Natural killer cell treated with Interleukin-12 subunit alpha and Interleukin-12 subunit beta and Interleukin-15 and Interleukin-18, amount 100 ng/mL, for 72 hours (primary cell): Measurements from ENCODE around the gene MGME1. TPM values are rescaled to one million over a fixed set of nuclear protein-coding genes. Genes with fewer than 3 reads are reported as not detected.

ENCODE experiments used
- ATAC-seq, 2 donors: fragments of 150-1000 bp; cut with Tn5 transposase in 1 of 2; sonication (Bioruptor Pico), chemical (Tn5 transposase) in 1 of 2; 2 replicates each; pipeline ENCODE4 v1.10.0; 2021
- DNase-seq: peaks from one replicate; pipeline ENCODE4 v3.0.0; 2022; ENCODE audit warnings: low spot score
- H3K27ac Mint-ChIP-seq, 2 donors: 1 replicate in 1 of 2; 2 replicates in 1 of 2; pipeline ENCODE4 v1.8.0; 2022; ENCODE audit warnings: mixed read lengths in 2 of 2, mild to moderate bottlenecking in 1 of 2, moderate library complexity in 1 of 2
- H3K27me3 Mint-ChIP-seq, 2 donors: 1 replicate in 1 of 2; 2 replicates in 1 of 2; pipeline ENCODE4 v1.8.0; 2022; ENCODE audit warnings: mixed read lengths in 2 of 2
- H3K36me3 Mint-ChIP-seq: one replicate; pipeline ENCODE4 v1.8.0; 2022; ENCODE audit warnings: mixed read lengths
- H3K4me1 Mint-ChIP-seq, 2 donors: 1 replicate in 1 of 2; 2 replicates in 1 of 2; pipeline ENCODE4 v1.8.0; 2022; ENCODE audit warnings: low read depth in 2 of 2, mixed read lengths in 2 of 2, mild to moderate bottlenecking in 1 of 2
- H3K4me3 Mint-ChIP-seq: one replicate; pipeline ENCODE4 v1.8.0; 2022; ENCODE audit warnings: mixed read lengths
- H3K9me3 Mint-ChIP-seq: 2 replicates; pipeline ENCODE4 v1.8.0; 2022; ENCODE audit warnings: mixed read lengths
- total RNA-seq, 2 donors: library from RNA; stranded (reverse); gene quantifications; one replicate each; pipeline ENCODE4 v1.2.3, GENCODE V29; 2022

Gene MGME1
- total RNA-seq, 2 donors from 2014 or later, result 20.2 to 30.3 TPM

DNA sequence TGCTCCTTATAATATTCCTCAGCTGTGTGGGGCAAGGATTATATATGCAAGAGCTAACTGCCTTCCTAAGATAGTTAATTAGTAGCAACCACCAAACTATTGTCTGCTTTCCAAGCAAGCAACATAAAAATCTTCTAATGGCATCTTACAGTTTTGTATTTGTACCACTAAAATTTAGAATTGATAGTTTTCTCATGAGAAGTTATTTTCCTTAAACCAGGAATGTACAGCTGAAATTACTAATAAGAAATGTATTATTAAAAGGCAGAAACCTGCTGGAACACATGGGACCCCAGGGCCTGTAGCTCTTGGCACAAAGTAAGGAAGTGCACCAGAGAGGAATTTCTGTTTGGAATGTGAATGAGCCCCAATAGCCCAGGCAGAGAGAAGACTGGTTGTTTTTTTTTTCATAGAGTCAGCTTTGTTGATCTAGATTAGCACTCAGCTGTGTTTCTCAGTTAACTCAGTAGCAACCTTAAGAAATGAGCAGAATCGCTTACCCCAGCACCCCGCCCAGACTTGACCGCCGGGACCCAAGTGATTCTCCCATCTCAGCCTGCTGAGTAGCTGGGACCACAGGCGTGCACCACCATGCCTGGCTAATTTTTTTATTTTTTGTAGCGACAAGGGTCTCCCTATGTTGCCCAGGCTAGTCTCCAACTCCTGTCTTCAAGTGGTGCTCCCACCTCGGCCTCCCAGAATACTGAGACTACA lies 2.6 kb downstream of the MGME1 start:
- H3K27me3 Mint-ChIP-seq, result no peaks in the 10 kb centered on the region
- peak overlapping the region; percentile 97 to 99 for H3K27ac Mint-ChIP-seq
- peaks cover 26% of the 10 kb centered on the region for H3K36me3 Mint-ChIP-seq
- H3K9me3 Mint-ChIP-seq, result no peaks in the 10 kb centered on the region
- H3K4me3 Mint-ChIP-seq, result peak overlapping the region; percentile 98
- H3K4me1 Mint-ChIP-seq, result peaks cover 43 to 51% of the 10 kb centered on the region in 2 donors
- ATAC-seq (no peak), DNase-seq (no peak)

DNA sequence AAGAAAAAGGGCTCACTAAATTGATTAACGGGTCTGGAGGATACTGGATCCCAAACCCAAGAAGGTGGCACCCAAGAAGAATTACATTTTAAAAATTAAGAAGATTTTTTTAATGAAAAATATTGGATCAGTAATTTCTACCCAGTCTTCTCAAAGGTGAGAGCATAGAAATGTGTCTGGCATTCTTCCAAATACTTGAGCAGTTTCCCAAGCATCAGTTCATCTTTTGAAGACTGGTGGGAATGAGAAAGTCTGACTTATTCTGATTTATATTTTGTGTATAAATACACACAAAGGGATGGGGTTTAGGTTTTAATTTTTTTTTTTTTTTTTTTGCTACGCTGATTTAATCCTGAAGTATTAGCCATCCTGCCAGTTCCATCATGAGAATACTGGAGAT lies 3.3 kb downstream of the MGME1 start:
- DNase-seq (no peak), ATAC-seq (no peak)
- Mint-ChIP-seq H3K27me3 (no peaks in the 10 kb centered on the region), H3K9me3 (no peaks in the 10 kb centered on the region), H3K36me3 (peaks cover 19% of the 10 kb centered on the region), H3K4me3 (peak overlapping the region; percentile 98), H3K27ac (peak overlapping the region; percentile 97 to 99), H3K4me1 (peaks cover 38 to 44% of the 10 kb centered on the region in 2 donors)

DNA sequence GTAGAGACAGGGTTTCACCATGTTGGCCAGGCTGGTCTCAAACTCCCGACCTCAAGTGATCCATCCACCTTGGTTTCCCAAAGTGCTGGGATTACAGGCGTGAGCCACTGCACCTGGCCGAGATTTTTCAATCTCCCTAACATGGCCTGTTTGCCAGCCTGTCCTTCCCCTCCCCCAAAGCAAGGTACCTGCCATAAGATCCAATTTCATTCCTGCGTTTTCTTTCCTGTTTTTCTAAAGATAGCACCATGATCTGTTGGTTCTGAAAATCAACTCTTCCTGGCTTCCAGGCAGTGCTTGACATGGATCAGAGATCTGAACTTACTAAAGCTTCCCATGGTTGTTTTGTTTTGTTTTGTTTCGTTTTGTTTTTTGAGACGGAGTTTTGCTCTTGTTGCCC lies 7.5 kb downstream of the MGME1 start:
- DNase-seq (no peak), ATAC-seq (no peak)
- Mint-ChIP-seq H3K9me3 (no peaks in the 10 kb centered on the region), H3K36me3 (peaks cover 6% of the 10 kb centered on the region), H3K27me3 (no peaks in the 10 kb centered on the region), H3K4me3 (no peak overlapping the region), H3K4me1 (peaks cover 23% of the 10 kb centered on the region in 2 donors), H3K27ac (no peak overlapping the region)

DNA sequence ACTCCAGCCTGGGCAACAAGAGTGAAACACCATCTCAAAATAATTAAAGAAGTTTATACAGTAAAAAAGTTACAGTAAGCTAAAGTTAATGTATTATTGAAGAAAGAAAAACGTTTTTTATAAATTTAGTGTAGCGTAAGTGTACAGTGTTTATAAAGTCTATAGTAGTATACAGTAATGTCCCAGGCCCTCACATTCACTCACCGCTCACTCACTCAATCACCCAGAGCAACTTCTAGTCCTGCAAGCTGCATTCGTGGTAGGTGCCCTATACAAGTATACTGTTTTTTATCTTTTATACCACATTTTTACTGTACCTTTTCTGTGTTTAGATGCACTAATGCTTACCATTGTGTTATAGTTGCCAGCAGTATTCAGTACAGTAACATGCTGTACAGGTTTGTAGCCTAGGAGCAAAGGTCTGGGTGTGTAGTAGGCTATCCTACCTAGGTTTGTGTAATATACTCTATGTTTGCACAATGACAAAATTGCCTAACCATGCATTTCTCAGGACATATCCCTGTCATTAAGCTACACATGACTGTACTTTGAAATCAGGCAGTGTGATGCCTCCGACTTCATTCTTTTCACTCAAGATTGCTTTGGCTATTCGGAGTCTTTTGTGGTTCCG lies 16.7 kb downstream of the MGME1 start:
- ATAC-seq (no peak), DNase-seq (no peak)
- H3K27ac Mint-ChIP-seq, result no peak overlapping the region
- no peaks in the 10 kb centered on the region for H3K9me3 Mint-ChIP-seq
- H3K4me3 Mint-ChIP-seq, result no peak overlapping the region
- H3K36me3 Mint-ChIP-seq, result peaks cover 8% of the 10 kb centered on the region
- no peaks in the 10 kb centered on the region for H3K27me3 Mint-ChIP-seq
- H3K4me1 Mint-ChIP-seq, result peaks cover 3 to 6% of the 10 kb centered on the region in 2 donors

DNA sequence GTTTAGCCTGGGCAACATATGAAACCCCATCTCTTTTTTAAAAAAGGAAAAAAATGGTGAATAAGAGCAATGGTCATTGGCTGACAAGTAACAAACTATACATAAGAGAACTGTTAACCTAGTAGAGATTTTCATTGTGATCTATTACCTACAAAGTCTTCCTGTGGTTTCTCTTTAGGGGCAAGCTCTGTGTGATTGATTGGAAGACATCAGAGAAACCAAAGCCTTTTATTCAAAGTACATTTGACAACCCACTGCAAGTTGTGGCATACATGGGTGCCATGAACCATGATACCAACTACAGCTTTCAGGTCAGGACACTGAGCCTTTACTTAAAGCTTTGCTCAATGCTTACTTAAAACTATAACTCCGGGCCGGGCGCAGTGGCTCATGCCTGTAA lies 19.2 kb downstream of the MGME1 start:
- Mint-ChIP-seq H3K27ac (no peak overlapping the region), H3K27me3 (no peaks in the 10 kb centered on the region), H3K9me3 (no peaks in the 10 kb centered on the region), H3K4me3 (no peak overlapping the region), H3K4me1 (peaks cover 6 to 16% of the 10 kb centered on the region in 2 donors), H3K36me3 (peaks cover 5% of the 10 kb centered on the region)
- DNase-seq (no peak), ATAC-seq (no peak)

DNA sequence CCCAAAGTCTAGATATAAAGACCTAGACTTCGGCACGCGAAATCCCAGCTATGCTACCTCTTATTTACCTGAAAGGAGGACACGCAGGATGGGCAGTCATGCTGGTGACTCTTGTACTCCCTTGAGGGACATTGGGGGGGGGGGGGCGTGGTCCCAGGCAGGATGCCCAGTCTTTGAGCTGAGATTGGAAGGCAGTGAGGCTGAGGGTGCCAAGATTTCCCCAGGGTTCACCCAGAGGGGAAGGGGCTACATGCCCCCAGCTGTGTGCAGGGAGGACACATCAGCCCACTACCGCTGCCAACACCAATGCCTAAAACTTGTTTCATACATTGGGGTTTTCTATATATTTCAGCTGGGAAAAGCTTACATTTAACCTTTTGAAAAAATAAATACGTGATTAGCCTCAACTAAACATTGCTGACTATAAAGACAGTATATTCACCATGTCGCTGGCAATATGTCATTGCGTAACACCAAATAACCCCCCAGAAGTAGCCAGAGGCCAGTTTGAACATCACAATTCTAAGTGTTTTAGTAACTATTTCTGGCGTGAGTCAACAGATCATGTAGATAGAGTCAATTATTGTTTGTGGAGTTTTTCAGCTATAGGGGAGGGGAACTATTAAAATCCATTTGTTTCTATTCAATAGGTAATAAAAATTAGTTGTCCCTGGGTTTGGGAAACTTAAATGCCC lies 21.6 kb downstream of the MGME1 start:
- ATAC-seq, result no peak
- Mint-ChIP-seq H3K4me1 (peaks cover 6 to 16% of the 10 kb centered on the region in 2 donors), H3K27ac (no peak overlapping the region), H3K36me3 (no peaks in the 10 kb centered on the region), H3K4me3 (no peak overlapping the region), H3K27me3 (no peaks in the 10 kb centered on the region), H3K9me3 (no peaks in the 10 kb centered on the region)
- no peak for DNase-seq

DNA sequence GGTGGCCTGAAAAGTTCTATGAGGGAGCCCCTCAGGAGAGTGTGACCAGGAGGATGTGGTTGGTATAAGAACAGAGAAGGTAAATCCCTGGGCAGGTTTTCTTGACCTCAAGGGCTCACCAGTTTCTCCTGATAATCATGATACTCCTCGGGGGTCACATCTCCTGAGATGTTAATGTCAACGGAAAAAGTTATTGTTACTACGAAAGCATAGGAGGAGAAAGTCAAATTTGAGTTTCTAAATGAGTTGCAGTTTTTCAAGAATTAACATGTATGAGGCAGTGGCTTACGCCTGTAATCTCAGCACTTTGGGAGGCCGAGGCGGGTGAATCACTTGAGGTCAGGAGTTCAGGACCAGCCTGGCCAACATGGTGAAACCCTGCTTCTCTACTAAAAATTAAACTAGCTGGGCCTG lies 23.4 kb downstream of the MGME1 start:
- Mint-ChIP-seq H3K36me3 (no peaks in the 10 kb centered on the region), H3K27me3 (no peaks in the 10 kb centered on the region), H3K27ac (peak overlapping the region; percentile 4 to 22), H3K4me1 (peaks cover 11 to 23% of the 10 kb centered on the region in 2 donors), H3K4me3 (no peak overlapping the region), H3K9me3 (no peaks in the 10 kb centered on the region)
- peak; percentile 11 to 80 for ATAC-seq
- no peak for DNase-seq

DNA sequence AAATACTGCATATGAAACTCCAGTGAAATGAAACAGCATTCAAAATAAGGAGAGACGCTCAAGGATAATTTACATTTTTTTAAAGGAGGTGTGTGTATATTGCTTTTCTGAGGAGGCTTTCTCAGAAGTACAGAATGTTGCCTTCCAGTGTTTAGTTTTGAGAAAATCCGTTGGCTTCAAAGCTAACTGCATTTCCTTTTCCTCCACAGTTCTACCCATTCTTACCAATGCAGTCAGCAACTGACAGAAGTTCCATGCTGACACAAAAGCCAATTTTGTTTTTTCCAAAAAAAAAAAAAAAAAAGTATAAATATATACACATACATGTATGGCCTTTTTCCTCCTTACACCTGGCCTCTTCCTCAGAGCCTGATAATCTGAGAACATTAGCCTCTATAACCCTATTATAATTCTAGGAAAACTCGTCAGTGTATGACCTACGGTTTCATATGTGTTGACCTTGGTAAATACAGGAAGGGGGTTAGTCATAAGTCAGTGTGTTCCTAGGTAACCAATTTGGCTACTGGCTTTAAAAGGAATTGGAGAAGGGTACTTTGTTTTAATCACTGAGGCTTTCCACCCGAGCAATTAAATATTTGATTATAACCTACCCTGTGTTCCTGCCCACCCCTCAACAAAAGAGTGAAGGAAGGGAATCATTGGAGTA lies 24.2 kb downstream of the MGME1 start:
- Mint-ChIP-seq H3K27ac (peak overlapping the region in 1 of 2 donors; percentile 4), H3K36me3 (no peaks in the 10 kb centered on the region), H3K27me3 (no peaks in the 10 kb centered on the region), H3K9me3 (no peaks in the 10 kb centered on the region), H3K4me3 (peak overlapping the region; percentile 21), H3K4me1 (peaks cover 11 to 23% of the 10 kb centered on the region in 2 donors)
- no peak for DNase-seq
- ATAC-seq, result peak in 1 of 2 donors; percentile 52

DNA sequence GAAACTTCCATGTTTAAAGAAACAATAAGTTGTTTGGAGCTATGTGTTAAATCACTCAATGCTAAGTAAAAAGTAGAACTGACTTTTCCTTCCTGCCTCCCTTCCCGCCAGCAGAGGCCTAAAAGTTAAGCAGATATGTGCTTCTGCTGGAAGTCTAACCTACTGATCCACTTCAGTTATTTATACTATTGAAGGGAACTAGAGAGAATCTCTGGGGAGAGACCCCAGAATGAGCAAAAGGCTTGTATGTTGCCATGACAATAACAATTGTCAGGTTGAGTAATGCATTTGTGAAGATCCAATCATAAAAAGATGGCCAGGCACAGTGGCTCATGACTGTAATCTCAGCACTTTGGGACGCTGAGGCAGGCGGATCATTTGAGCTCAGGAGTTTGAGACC lies 24.7 kb downstream of the MGME1 start:
- Mint-ChIP-seq H3K27me3 (no peaks in the 10 kb centered on the region), H3K36me3 (no peaks in the 10 kb centered on the region), H3K4me1 (peaks cover 11 to 23% of the 10 kb centered on the region in 2 donors), H3K4me3 (no peak overlapping the region), H3K9me3 (no peaks in the 10 kb centered on the region), H3K27ac (peak overlapping the region in 1 of 2 donors; percentile 4)
- DNase-seq (no peak), ATAC-seq (no peak)

DNA sequence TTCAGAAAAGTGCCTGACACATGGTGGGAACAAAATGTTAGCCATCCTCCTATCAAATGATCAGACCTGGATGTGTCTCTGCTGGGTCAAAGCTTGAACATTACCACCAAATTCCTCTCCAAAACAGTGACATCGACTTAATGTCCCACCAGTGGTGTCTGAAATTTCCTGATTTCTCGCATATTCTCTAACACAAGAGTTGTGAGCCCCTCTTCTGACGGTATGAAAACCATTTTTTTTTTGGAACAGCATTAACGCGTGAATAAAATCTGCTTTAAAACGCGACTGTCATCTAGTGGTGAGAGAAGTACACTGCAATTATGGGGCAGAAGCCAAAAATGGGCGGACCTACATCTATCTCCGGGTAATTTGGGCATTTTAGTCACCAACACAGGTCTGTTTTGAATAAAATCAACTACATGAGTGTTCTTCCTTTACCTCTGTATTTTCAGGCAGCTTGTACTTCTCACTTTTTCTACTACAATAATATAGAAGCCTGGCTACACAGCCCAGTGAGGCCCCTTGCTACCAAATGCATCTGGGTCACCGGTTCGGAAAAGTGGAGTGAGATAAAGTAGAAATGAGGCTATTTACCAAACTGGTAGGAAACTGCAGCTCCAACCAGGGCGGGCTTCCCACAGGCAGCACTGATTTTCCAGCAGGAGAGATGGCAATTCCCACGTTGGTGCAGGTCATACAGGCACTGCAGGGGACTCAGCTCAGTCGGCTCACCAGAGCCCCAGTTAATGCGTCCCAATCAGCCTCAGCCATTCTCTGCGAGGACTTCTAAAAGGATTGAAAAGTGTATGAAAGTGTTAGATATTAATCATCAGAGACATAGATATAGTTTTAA lies 27.4 kb downstream of the MGME1 start:
- Mint-ChIP-seq H3K9me3 (no peaks in the 10 kb centered on the region), H3K27ac (no peak overlapping the region), H3K4me1 (peaks cover 11 to 23% of the 10 kb centered on the region in 2 donors), H3K27me3 (no peaks in the 10 kb centered on the region), H3K36me3 (no peaks in the 10 kb centered on the region), H3K4me3 (no peak overlapping the region)
- ATAC-seq (peak; percentile 66 to 78), DNase-seq (no peak)

DNA sequence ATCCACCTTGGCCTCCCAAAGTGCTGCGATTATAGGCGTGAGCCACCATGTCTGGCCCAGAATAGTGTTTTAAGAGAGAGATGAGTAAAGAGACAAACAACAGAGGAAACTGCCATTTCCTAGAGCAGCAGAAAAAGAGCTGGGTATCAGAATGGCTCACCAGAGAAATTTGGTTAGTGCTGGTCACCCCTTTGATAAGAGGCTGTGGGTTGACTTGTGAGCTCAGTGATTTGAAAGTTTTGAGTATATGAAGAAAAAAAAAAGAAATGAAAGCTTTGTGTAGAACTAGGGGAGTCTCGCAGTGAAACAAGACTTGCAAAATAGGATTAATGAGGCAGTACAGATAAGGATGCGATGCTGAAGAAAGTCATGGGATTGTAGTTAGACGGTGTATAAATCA lies 29.6 kb downstream of the MGME1 start:
- no peak for DNase-seq
- H3K36me3 Mint-ChIP-seq, result no peaks in the 10 kb centered on the region
- peaks cover 5 to 8% of the 10 kb centered on the region in 2 donors for H3K4me1 Mint-ChIP-seq
- ATAC-seq, result no peak
- no peaks in the 10 kb centered on the region for H3K27me3 Mint-ChIP-seq
- no peaks in the 10 kb centered on the region for H3K9me3 Mint-ChIP-seq
- no peak overlapping the region for H3K4me3 Mint-ChIP-seq
- H3K27ac Mint-ChIP-seq, result no peak overlapping the region

DNA sequence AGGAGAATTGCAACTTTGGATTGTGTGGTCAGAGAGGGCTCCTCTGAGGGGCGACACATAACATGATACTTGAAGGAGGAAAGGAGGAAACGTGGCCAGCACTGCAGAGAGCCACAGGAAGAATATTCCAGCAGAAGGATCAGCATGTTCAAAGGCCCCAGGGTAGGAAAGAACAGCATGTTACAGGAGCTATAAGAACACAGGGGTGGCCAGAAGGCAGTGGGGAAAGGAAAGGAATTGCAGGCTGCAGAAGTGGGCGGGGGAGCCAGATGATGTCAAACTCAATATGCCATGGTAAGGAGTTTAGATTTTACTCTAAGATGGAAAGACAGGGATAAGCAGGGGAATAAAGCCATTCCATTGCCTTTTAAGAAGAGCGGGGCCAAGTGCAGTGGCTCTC lies 30.7 kb downstream of the MGME1 start:
- H3K36me3 Mint-ChIP-seq, result no peaks in the 10 kb centered on the region
- H3K4me3 Mint-ChIP-seq, result no peak overlapping the region
- ATAC-seq, result no peak
- peaks cover 5 to 7% of the 10 kb centered on the region in 2 donors for H3K4me1 Mint-ChIP-seq
- no peaks in the 10 kb centered on the region for H3K9me3 Mint-ChIP-seq
- no peak for DNase-seq
- no peak overlapping the region for H3K27ac Mint-ChIP-seq
- no peaks in the 10 kb centered on the region for H3K27me3 Mint-ChIP-seq
